Natural killer cell treated with Interleukin-12 subunit alpha and Interleukin-12 subunit beta and Interleukin-15 and Interleukin-18, amount 100 ng/mL, for 72 hours (primary cell): Measurements from ENCODE around the gene ING2. TPM values are rescaled to one million over a fixed set of nuclear protein-coding genes. Genes with fewer than 3 reads are reported as not detected.

Experiments
- ATAC-seq, 2 donors: fragments of 150-1000 bp; cut with Tn5 transposase in 1 of 2; sonication (Bioruptor Pico), chemical (Tn5 transposase) in 1 of 2; 2 replicates each; pipeline ENCODE4 v1.10.0; 2021
- DNase-seq: peaks from one replicate; pipeline ENCODE4 v3.0.0; 2022; ENCODE audit warnings: low spot score
- H3K27ac Mint-ChIP-seq, 2 donors: 1 replicate in 1 of 2; 2 replicates in 1 of 2; pipeline ENCODE4 v1.8.0; 2022; ENCODE audit warnings: mixed read lengths in 2 of 2, mild to moderate bottlenecking in 1 of 2, moderate library complexity in 1 of 2
- H3K27me3 Mint-ChIP-seq, 2 donors: 1 replicate in 1 of 2; 2 replicates in 1 of 2; pipeline ENCODE4 v1.8.0; 2022; ENCODE audit warnings: mixed read lengths in 2 of 2
- H3K36me3 Mint-ChIP-seq: one replicate; pipeline ENCODE4 v1.8.0; 2022; ENCODE audit warnings: mixed read lengths
- H3K4me1 Mint-ChIP-seq, 2 donors: 1 replicate in 1 of 2; 2 replicates in 1 of 2; pipeline ENCODE4 v1.8.0; 2022; ENCODE audit warnings: low read depth in 2 of 2, mixed read lengths in 2 of 2, mild to moderate bottlenecking in 1 of 2
- H3K4me3 Mint-ChIP-seq: one replicate; pipeline ENCODE4 v1.8.0; 2022; ENCODE audit warnings: mixed read lengths
- H3K9me3 Mint-ChIP-seq: 2 replicates; pipeline ENCODE4 v1.8.0; 2022; ENCODE audit warnings: mixed read lengths
- total RNA-seq, 2 donors: library from RNA; stranded (reverse); gene quantifications; one replicate each; pipeline ENCODE4 v1.2.3, GENCODE V29; 2022

ING2 gene
- total RNA-seq, 2 donors from 2014 or later = 6.3 to 7.7 TPM

- Mint-ChIP-seq H3K4me3 (no peak overlapping the region), H3K4me1 (peaks cover 5 to 8% of the 10 kb centered on the region in 2 donors), H3K27me3 (no peaks in the 10 kb centered on the region), H3K36me3 (peaks cover 10% of the 10 kb centered on the region), H3K27ac (no peak overlapping the region), H3K9me3 (no peaks in the 10 kb centered on the region)
- ATAC-seq = no peak
- DNase-seq = no peak
Observed at GRCh38 chr4:183507925-183508696, 3.3 kb downstream of the ING2 start.

DNA sequence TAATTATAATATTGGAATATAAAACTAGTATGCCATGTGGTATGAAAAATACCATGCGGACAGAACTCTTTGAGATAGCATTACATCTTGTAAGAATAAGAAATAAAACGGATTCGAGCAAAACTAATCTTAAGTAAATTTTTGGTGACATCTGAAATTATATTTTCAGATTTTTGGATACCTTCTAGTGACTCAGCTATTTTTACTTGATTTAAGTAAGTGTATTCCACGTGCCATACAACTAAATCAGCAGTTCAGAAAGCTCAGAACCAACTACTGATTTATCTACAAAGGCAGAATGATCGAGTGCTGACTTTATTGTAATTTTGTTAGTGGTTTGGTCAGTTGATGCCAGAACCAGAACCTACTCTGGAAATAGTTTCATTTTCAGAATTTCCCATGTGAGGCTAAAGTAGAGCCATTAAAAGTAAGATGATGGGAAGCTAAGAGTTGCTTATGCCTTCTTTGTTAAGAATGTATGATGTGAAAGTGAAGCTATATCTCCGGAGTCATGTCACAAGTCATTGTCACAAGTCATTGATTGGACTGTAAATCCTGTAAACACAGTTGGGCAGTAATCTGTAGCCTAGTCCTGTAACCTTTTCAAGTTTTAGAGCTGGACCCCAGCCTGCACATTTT lies 4.0 kb downstream of the ING2 start:
- Mint-ChIP-seq H3K4me3 (no peak overlapping the region), H3K27ac (no peak overlapping the region), H3K4me1 (peaks cover under 1% of the 10 kb centered on the region in 2 donors), H3K9me3 (no peaks in the 10 kb centered on the region), H3K27me3 (no peaks in the 10 kb centered on the region), H3K36me3 (peaks cover 10% of the 10 kb centered on the region)
- DNase-seq (no peak), ATAC-seq (no peak)

DNA sequence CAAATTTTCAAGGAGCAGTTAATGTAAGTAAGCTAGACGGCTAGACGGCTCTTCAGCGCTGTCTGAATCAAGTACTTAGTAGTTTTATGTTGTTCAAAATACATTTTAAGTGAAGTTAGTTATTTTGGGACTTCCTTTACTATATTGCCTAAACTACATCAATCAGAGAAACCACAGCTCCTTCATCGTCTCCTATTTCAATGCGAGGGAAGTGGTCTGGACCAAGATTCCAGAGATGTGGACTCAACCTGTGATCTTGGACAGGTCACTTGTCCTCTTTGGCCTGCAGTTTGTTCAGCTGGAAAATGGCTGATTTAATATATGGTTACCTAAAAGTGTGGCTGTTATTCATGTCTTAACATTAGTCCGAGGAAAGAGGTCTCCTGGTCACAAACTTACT lies 10.6 kb downstream of the ING2 start:
- H3K27ac Mint-ChIP-seq = no peak overlapping the region

GRCh38 chr4:183517194-183517593 lies 12.3 kb downstream of the ING2 start:
- no peak for ATAC-seq
- no peaks in the 10 kb centered on the region for H3K4me1 Mint-ChIP-seq
- H3K36me3 Mint-ChIP-seq = no peaks in the 10 kb centered on the region

More for the DNA sequence above, 10.6 kb downstream of the ING2 start:
- Mint-ChIP-seq H3K27me3 (no peaks in the 10 kb centered on the region), H3K4me1 (no peaks in the 10 kb centered on the region), H3K36me3 (peaks cover 6% of the 10 kb centered on the region), H3K4me3 (no peak overlapping the region), H3K9me3 (no peaks in the 10 kb centered on the region)
- DNase-seq (no peak), ATAC-seq (no peak)

DNA sequence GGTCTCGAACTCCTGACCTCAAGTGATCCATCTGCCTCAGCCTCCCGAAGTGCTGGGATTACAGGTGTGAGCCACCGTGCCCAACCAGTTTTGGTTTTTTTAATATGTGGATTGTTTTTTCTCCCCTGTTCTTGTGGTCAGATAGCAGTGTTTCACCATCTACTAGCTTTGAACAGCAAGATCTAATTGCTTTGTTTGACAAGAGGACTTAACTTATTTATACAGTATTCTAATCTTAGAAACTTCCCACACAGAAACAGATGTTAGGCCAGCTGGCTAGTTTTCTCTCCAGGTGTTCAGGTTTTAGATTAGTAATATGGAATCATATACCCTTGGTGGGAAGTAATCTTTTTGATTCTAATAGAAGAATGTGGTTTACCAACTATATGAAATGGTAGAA lies 12.9 kb downstream of the ING2 start:
- Mint-ChIP-seq H3K36me3 (no peaks in the 10 kb centered on the region), H3K4me3 (no peak overlapping the region), H3K27me3 (peaks cover 3% of the 10 kb centered on the region in 2 donors), H3K9me3 (no peaks in the 10 kb centered on the region), H3K4me1 (no peaks in the 10 kb centered on the region), H3K27ac (no peak overlapping the region)
- ATAC-seq = no peak
- DNase-seq = no peak

More at GRCh38 chr4:183517194-183517593, 12.3 kb downstream of the ING2 start:
- Mint-ChIP-seq H3K27me3 (peaks cover 0 to 3% of the 10 kb centered on the region in 2 donors), H3K27ac (no peak overlapping the region), H3K9me3 (no peaks in the 10 kb centered on the region), H3K4me3 (no peak overlapping the region)
- DNase-seq = no peak

GRCh38 chr4:183522821-183523220 lies 18.0 kb downstream of the ING2 start:
- no peaks in the 10 kb centered on the region for H3K4me1 Mint-ChIP-seq
- no peak for DNase-seq

GRCh38 chr4:183527326-183527725 lies 22.5 kb downstream of the ING2 start:
- Mint-ChIP-seq H3K4me3 (no peak overlapping the region), H3K4me1 (no peaks in the 10 kb centered on the region), H3K27me3 (peaks cover 29 to 45% of the 10 kb centered on the region in 2 donors), H3K27ac (no peak overlapping the region), H3K36me3 (no peaks in the 10 kb centered on the region), H3K9me3 (no peaks in the 10 kb centered on the region)
- no peak for DNase-seq
- ATAC-seq = no peak

More at GRCh38 chr4:183522821-183523220, 18.0 kb downstream of the ING2 start:
- ATAC-seq = no peak
- Mint-ChIP-seq H3K27me3 (peaks cover 22 to 33% of the 10 kb centered on the region in 2 donors), H3K4me3 (no peak overlapping the region), H3K27ac (no peak overlapping the region), H3K36me3 (no peaks in the 10 kb centered on the region), H3K9me3 (no peaks in the 10 kb centered on the region)

DNA sequence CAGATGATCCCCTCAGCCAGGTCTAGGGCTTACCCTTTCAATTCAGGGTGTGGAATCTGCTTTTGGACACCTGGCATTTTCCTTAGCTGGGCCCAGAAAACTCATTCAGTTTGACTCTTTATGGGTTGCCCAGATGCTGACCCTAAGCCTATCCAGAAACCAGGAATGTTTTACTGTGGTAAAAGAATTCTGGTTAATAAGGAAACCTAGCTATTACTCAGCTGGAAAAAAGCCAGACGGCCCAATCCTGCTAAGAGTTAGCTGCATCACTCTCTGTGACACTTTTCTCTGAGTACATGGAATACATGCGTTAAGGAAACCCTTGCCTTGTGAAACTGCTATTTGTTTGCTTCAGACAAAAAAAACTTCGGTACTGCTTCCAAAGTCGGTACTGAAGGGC lies 28.0 kb downstream of the ING2 start:
- no peaks in the 10 kb centered on the region for H3K36me3 Mint-ChIP-seq
- H3K27me3 Mint-ChIP-seq = peaks cover 9 to 12% of the 10 kb centered on the region in 2 donors
- ATAC-seq (no peak), DNase-seq (no peak)
- H3K4me3 Mint-ChIP-seq = no peak overlapping the region
- H3K27ac Mint-ChIP-seq = no peak overlapping the region
- H3K4me1 Mint-ChIP-seq = no peaks in the 10 kb centered on the region
- H3K9me3 Mint-ChIP-seq = no peaks in the 10 kb centered on the region

- Mint-ChIP-seq H3K27ac (no peak overlapping the region), H3K27me3 (peaks cover 11 to 17% of the 10 kb centered on the region in 2 donors), H3K36me3 (no peaks in the 10 kb centered on the region), H3K9me3 (no peaks in the 10 kb centered on the region), H3K4me3 (no peak overlapping the region), H3K4me1 (no peaks in the 10 kb centered on the region)
- ATAC-seq = no peak
- DNase-seq = no peak
Observed at GRCh38 chr4:183533698-183534097, 28.8 kb downstream of the ING2 start.

DNA sequence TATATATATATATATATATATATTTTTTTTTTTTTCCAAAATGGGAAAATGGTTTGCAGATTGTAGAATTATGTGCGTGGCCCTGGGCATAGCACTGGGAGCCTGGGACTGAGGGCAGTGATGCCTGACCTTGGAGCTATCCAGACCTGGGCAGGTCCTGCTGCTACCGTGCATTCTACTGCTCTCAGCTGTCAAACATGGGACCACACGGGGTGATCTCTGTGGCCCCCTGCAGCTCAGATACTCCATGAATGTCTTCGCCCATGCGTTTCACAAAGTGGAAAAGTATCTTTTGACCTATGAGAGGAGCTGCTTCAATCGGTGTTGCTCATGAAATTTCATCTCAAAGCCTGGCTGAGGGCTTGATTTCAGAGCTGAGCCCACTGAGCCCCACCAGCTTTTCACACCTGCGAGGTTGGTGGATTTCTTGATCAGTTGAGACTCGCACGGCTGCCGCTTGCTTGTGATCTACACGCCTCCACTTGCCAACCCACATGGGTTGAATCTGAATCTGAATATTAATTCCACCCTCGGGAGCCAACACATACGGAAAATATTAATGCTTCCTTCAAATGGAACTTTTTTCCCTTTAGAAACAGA lies 35.7 kb downstream of the ING2 start:
- H3K4me1 Mint-ChIP-seq = no peaks in the 10 kb centered on the region
- peaks cover 4% of the 10 kb centered on the region for H3K9me3 Mint-ChIP-seq
- ATAC-seq (no peak), DNase-seq (no peak)
- H3K27ac Mint-ChIP-seq = no peak overlapping the region
- peaks cover 12 to 27% of the 10 kb centered on the region in 2 donors for H3K27me3 Mint-ChIP-seq
- no peak overlapping the region for H3K4me3 Mint-ChIP-seq
- H3K36me3 Mint-ChIP-seq = peaks cover 7% of the 10 kb centered on the region

DNA sequence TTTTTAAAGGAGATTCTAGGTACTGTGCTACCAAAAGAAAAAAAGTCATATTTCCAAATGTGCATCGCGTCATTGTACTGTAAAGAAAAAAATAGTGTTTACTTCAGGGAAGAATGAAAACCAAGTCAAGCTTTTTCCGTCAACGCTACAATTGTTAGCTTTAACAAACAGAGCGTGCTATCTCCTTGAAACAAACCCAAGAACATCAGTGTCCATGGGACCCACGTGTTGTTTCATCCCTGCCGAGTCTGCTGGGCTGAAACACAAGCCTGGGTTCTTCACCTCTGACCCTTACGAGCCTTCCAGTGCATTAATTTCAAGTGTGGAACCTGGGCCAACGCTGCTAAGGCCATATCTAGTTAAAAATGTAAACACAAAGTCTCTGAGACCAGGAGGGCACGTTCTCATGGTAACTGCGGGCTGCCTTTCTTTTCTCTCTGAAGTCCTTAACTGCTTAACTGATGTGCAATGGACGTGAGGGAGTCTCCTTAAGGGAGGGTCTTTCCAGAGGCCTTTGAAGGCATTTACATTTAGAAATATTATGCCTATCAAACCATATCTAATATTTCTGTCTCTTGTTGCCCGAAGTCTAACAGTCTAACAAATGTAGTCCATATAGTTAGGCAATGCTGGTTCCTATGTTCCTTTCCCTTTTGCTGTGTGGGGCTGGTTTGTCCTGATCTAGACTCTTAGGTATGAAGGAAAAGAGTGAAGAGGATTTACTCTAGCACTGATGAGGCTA lies 36.3 kb downstream of the ING2 start:
- no peaks in the 10 kb centered on the region for H3K4me1 Mint-ChIP-seq
- peaks cover 4% of the 10 kb centered on the region for H3K9me3 Mint-ChIP-seq
- DNase-seq (no peak), ATAC-seq (no peak)
- H3K4me3 Mint-ChIP-seq = no peak overlapping the region
- peaks cover 7% of the 10 kb centered on the region for H3K36me3 Mint-ChIP-seq
- H3K27ac Mint-ChIP-seq = no peak overlapping the region
- peaks cover 12 to 27% of the 10 kb centered on the region in 2 donors for H3K27me3 Mint-ChIP-seq

GRCh38 chr4:183541752-183542040 lies 36.8 kb downstream of the ING2 start:
- Mint-ChIP-seq H3K9me3 (peaks cover 4% of the 10 kb centered on the region), H3K27me3 (peaks cover 16 to 31% of the 10 kb centered on the region in 2 donors), H3K4me1 (no peaks in the 10 kb centered on the region), H3K36me3 (peaks cover 7% of the 10 kb centered on the region), H3K4me3 (no peak overlapping the region), H3K27ac (no peak overlapping the region)
- ATAC-seq (no peak), DNase-seq (no peak)

DNA sequence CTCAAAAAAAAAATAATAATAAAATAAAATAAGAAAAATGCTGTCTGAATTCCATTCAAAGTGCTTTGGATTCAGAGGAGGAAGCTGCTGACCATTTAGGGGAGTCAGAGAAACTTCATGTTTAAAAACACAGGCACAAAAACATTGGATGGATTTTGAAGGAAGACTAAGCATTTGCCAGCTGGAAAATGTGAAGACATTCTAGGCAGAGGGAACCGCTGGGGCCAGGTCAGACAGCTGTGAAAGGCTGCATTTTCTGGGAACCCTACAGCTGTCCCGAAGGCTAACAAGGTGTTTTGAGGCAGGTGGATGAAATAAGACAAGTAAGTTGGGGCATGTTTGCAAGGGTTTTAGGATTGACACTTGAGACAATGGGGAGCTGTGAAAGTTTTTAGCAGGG lies 38.6 kb downstream of the ING2 start:
- Mint-ChIP-seq H3K27ac (no peak overlapping the region), H3K4me1 (peaks cover 3 to 4% of the 10 kb centered on the region in 2 donors), H3K36me3 (peaks cover 7% of the 10 kb centered on the region), H3K9me3 (peaks cover 4% of the 10 kb centered on the region), H3K4me3 (no peak overlapping the region), H3K27me3 (peaks cover 21 to 40% of the 10 kb centered on the region in 2 donors)
- ATAC-seq (no peak), DNase-seq (no peak)

- peaks cover 26 to 47% of the 10 kb centered on the region in 2 donors for H3K27me3 Mint-ChIP-seq
- DNase-seq = no peak
Observed at GRCh38 chr4:183544109-183544508, 39.3 kb downstream of the ING2 start.

More at GRCh38 chr4:183544109-183544508, 39.3 kb downstream of the ING2 start:
- ATAC-seq = no peak
- Mint-ChIP-seq H3K4me1 (peaks cover 3 to 9% of the 10 kb centered on the region in 2 donors), H3K9me3 (peaks cover 4% of the 10 kb centered on the region), H3K36me3 (peaks cover 11% of the 10 kb centered on the region), H3K4me3 (no peak overlapping the region), H3K27ac (no peak overlapping the region)
